GM08714 (cell line): ENCODE data around the gene RNASE11.
"Not testable (repeated sequence)": the region's sequence is repeated elsewhere in the genome, so short reads cannot be mapped to it uniquely, and the experiment has no call there.

Source experiments
- H3K4me3 ChIP-seq: fragments of 200-500 bp; sonication (Bioruptor generic); 2 replicates; pipeline ENCODE4 v1.5.1; 2014; ENCODE audit warnings: mild to moderate bottlenecking, low read length, inconsistent platforms
- ZNF274 ChIP-seq: IDR thresholded peaks from 2 replicates; pipeline ENCODE4 v1.6.1; 2012; ENCODE audit warnings: mild to moderate bottlenecking, low read depth, low read length

Gene RNASE11

DNA sequence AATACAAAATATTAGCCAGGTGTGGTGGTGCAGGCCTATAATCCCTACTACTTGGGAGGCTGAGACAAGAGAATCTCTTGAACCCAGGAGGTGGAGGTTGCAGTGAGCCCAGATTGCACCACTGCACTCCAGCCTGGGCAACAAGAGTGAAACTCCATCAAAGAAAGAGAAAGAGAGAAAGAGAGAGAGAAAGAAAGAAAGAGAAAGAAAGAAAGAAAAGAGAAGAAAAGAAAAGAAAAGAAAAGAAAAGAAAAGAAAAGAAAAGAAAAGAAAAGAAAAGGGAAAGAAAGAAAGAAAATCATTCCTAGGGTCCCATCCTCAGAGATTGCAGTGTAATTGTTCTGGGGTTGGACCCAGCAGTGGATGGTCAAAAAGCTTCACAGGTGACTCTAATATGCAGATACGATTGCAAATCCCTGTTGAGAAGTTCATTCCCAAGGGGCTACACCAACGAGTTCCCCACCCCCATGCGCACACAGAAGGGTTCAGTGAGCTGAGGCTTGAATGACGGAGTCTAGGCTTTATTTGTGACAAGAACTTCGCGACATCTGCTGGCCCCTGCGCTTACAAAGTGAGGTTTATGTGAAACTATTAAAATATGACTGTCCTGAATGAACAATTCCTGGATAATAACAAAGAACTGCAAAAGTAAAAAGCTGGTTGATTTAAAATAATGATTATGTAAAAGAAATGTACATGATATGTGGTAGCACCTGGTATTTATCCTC lies 20.7 kb upstream of the RNASE11 start:
- no peak for TF ChIP-seq ZNF274
- no peak overlapping the region for H3K4me3 ChIP-seq

- TF ChIP-seq ZNF274 = no peak
These were observed 19.8 kb upstream of the RNASE11 start for GRCh38 chr14:20607617-20608016.

DNA sequence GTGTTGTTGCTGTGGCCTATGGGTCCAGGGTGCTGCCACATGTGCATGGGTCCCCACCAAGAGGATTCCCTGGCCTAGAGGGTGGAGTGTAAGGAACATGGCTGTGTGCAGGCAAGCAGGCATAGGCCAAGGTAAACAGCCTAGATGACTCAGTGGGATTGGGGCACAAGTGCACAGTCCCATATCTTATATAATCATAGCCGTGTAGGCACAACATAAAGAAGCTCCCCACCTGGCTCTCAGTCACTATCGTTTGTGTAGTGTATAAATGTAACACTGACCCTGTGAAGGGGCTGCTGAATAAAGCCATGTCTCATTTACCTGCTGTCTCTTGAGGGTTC lies 19.1 kb upstream of the RNASE11 start:
- TF ChIP-seq ZNF274 = no peak
- H3K4me3 ChIP-seq = no peak overlapping the region

More at GRCh38 chr14:20607617-20608016, 19.8 kb upstream of the RNASE11 start:
- H3K4me3 ChIP-seq = no peak overlapping the region

DNA sequence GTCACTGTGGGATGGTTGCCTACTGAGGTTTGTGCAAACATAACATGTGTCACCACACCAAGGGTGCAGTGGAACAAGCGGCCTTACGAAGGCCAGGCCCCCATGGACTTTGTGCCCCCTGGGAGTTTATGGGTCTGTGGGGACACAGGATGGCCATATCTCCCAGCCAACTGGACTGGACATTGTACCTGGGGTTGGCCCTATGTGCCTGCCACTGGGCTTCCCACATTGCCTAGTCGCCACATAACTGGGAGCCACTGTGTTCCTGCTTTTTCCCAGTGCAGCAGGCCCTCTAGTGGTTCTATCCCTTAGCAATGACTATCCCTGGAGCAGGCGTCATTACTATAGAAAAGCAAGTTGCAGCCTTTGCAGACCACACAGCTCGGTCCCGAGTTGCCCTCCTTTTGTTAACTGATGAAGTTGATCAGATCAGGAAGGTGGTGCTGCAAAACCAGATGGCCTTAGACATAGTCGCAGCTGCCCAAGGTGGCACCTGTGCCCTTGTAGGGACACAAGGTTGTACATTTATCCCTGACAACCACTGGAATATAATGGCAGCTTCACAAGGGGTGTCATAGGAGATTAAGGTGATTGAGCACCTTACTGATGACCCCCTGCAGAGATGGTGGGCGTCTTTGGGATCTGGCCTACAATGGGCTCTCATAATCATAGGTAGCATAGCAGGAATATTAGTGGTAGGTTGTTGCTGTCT lies 18.5 kb upstream of the RNASE11 start:
- H3K4me3 ChIP-seq = no peak overlapping the region
- TF ChIP-seq ZNF274 = no peak

- no peak for TF ChIP-seq ZNF274
These were observed 16.3 kb upstream of the RNASE11 start for GRCh38 chr14:20603813-20604690.

GRCh38 chr14:20602583-20602982 lies 14.8 kb upstream of the RNASE11 start:
- no peak for TF ChIP-seq ZNF274

More at GRCh38 chr14:20603813-20604690, 16.3 kb upstream of the RNASE11 start:
- H3K4me3 ChIP-seq = no peak overlapping the region

DNA sequence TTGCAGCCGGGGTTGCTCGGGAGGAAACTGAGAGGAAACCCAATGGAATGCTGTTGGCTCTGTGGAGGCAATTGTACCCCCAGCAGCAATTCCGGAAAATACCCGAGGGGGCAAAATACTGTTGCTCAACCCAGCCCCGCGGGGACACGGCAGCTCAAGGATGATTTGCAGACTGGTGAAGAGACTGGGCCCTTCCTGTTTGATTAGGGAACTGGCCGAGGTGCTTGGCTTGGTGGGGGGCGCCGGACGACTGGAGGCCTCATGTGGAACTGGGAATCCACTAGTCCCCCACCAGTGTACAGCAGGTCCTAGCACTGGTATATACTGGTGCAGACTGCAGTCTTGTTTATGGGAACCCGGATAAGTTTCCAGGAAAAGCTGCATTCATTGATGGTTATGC lies 13.7 kb upstream of the RNASE11 start:
- no peak for TF ChIP-seq ZNF274
- H3K4me3 ChIP-seq = no peak overlapping the region

More at GRCh38 chr14:20602583-20602982, 14.8 kb upstream of the RNASE11 start:
- H3K4me3 ChIP-seq = no peak overlapping the region

GRCh38 chr14:20597108-20597507 lies 9.3 kb upstream of the RNASE11 start:
- TF ChIP-seq ZNF274 = no peak
- no peak overlapping the region for H3K4me3 ChIP-seq

DNA sequence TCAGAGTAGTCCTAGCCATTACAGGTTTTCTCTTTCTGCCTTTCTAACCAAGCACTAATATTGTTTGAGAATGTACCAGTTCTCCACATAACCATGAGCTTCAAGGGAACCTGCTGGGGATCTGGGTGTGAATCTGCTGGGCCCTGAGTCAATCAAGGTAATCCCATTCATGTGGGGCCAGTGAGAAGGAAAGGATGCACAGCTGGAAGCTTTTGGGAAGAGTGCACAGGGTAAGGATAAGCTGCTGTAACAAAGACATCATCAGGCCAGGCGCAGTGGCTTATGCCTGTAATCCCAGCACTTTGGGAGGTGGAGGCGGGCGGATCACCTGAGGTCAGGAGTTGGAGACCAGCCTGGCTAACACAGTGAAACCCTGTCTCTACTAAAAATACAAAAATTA lies 7.9 kb upstream of the RNASE11 start:
- not testable (repeated sequence) for H3K4me3 ChIP-seq

GRCh38 chr14:20592574-20592973 lies 4.8 kb upstream of the RNASE11 start:
- TF ChIP-seq ZNF274 = no peak
- no peak overlapping the region for H3K4me3 ChIP-seq

DNA sequence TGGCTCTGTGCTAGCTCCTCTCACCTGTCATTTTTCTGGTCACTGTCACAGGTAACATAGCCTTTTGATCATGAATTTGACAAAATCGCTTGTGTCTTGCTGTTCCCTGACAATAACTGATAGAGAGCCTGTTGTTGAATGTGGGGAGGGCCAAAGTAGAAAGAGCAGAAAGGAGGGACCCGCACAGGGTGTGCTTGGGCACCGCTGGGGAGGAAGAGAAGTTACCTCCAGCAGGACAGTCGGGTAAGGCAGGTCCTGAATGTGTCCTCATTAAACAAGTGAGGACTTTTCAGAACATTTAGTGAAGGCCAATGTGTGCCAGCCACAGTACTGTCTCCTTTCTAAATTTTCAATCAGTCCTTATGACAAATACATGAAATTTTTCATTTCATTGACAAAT lies 3.4 kb upstream of the RNASE11 start, which contains the start of gene RNASE12:
Gene RNASE12, minus strand, starts transcription at position 142 of the 400 bp plus-strand sequence. CDS start 653 bp downstream, outside the sequence.
- no peak within 1 kb of the TSS for H3K4me3 ChIP-seq
- no peak for TF ChIP-seq ZNF274

DNA sequence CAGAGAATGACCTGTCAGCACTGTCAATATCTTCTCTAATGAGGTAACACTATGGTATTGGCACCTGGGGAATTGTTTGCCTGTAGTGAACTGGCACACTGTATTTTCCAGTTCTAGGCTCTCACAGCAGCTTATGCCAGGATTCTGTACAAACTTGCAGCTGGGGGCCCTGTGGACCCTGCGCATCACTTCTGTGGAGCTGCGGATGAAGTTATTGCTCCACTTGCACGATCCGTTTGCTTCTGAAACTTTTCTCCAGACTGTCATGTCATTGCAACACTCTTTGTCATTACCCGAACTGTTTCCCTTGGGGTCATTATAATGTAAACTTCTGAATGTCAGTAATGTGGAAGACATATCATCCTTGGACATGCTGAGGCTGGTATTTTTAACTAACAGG lies 3.9 kb downstream of the RNASE11 start:
- no peak for TF ChIP-seq ZNF274
- H3K4me3 ChIP-seq = no peak overlapping the region

- no peak for TF ChIP-seq ZNF274
- no peak overlapping the region for H3K4me3 ChIP-seq
These were observed 4.7 kb downstream of the RNASE11 start for GRCh38 chr14:20583142-20583541.

- H3K4me3 ChIP-seq = no peak overlapping the region
- TF ChIP-seq ZNF274 = no peak
These were observed 7.6 kb downstream of the RNASE11 start for GRCh38 chr14:20580242-20580641.
